Mucosa of stomach (tissue), 1 donor: ENCODE results near the gene TSPEAR.
"Not testable (repeated sequence)": the region's sequence is repeated elsewhere in the genome, so short reads cannot be mapped to it uniquely, and the experiment has no call there.

Experiments
- H3K27me3 ChIP-seq: one replicate; pipeline ENCODE4 v1.7.0; 2013; ENCODE audit warnings: mild to moderate bottlenecking, low read length; ENCODE audit not compliant: control insufficient read depth, insufficient read depth
- H3K36me3 ChIP-seq: one replicate; pipeline ENCODE4 v1.7.0; 2013; ENCODE audit warnings: low read length; ENCODE audit not compliant: control insufficient read depth, insufficient read depth
- H3K4me1 ChIP-seq: one replicate; pipeline ENCODE4 v1.7.0; 2013; ENCODE audit warnings: mild to moderate bottlenecking, low read length; ENCODE audit not compliant: control insufficient read depth, insufficient read depth
- H3K4me3 ChIP-seq: one replicate; pipeline ENCODE4 v1.7.0; 2013; ENCODE audit warnings: low read length
- H3K9ac ChIP-seq: one replicate; pipeline ENCODE4 v1.7.0; 2013; ENCODE audit warnings: mild to moderate bottlenecking, low read length, moderate library complexity
- H3K9me3 ChIP-seq: one replicate; pipeline ENCODE4 v1.7.0; 2013; ENCODE audit warnings: mild to moderate bottlenecking, low read length, moderate library complexity; ENCODE audit not compliant: control insufficient read depth
- donor health status: Pancreatic carcinoma.

TSPEAR gene

GRCh38 chr21:44609193-44609592 is 102.2 kb downstream of the TSPEAR start:
- H3K4me1 ChIP-seq: no peaks in the 10 kb centered on the region
- H3K9me3 ChIP-seq: no peaks in the 10 kb centered on the region
- no peak overlapping the region for H3K4me3 ChIP-seq
- no peak overlapping the region for H3K9ac ChIP-seq
- H3K27me3 ChIP-seq: no peaks in the 10 kb centered on the region
- H3K36me3 ChIP-seq: no peaks in the 10 kb centered on the region

DNA sequence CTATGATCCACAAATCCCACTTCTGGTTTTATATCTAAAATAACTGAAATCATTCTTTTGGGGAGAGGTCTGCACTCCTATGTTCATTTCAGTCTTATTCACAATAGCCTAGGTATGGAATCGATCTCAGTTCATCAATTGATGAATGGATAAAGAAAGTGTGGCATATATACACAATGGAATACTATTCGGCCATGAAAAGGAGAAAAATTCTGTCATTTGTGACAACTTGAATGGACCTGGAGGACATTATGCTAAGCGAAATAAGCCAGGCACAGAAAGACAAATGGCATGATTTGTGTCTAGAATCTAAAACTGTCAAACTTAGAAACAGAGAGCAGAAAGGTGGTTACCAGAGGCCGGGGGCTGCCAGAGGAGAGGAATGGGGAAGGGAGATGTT is 104.9 kb downstream of the TSPEAR start:
- Histone ChIP-seq H3K9ac (no peak overlapping the region), H3K27me3 (peaks cover 3% of the 10 kb centered on the region), H3K9me3 (no peaks in the 10 kb centered on the region), H3K4me1 (no peaks in the 10 kb centered on the region), H3K36me3 (no peaks in the 10 kb centered on the region), H3K4me3 (no peak overlapping the region)

GRCh38 chr21:44603911-44604310 is 107.5 kb downstream of the TSPEAR start:
- Histone ChIP-seq H3K9ac (no peak overlapping the region), H3K9me3 (no peaks in the 10 kb centered on the region), H3K36me3 (no peaks in the 10 kb centered on the region), H3K4me1 (no peaks in the 10 kb centered on the region), H3K4me3 (no peak overlapping the region), H3K27me3 (peaks cover 3% of the 10 kb centered on the region)

DNA sequence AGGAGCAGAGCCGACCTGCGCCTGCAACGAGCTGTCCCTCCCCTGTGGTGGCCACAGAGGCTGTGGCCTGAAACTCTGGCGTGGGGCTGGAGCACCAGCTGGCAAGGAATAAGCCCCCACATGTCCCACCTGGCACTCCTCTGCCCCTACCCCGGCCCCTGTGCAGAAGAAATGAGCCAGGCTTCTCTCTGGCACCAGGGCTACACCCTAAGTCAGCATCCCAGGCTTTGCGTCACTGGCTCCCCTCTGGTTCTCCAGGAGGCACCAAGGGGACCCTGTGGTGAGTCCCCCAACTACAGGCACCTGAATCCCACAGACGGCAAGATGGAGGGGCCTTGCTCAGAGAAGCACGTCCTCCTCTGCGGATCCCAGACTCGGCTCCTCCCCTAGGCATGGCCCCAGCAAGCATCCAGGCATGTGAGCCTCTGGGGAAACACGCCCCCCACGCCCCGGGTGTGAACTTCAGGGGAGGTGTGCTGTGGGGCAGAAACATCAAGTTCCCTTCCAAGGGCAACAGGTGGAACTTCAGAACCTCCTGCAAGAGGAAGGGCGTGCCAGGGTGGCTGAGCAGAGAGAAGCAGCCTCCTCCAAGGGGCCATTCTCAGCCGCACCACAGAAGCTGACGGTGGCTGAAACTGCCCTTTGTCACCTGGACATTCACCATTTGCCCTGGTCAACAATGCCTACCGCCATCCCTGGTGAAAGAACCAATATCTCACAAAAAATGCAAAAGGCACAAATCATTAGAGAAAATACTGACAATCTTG is 108.1 kb downstream of the TSPEAR start:
- Histone ChIP-seq H3K4me1 (no peaks in the 10 kb centered on the region), H3K9ac (no peak overlapping the region), H3K9me3 (no peaks in the 10 kb centered on the region), H3K27me3 (peaks cover 3% of the 10 kb centered on the region), H3K36me3 (no peaks in the 10 kb centered on the region), H3K4me3 (no peak overlapping the region)

DNA sequence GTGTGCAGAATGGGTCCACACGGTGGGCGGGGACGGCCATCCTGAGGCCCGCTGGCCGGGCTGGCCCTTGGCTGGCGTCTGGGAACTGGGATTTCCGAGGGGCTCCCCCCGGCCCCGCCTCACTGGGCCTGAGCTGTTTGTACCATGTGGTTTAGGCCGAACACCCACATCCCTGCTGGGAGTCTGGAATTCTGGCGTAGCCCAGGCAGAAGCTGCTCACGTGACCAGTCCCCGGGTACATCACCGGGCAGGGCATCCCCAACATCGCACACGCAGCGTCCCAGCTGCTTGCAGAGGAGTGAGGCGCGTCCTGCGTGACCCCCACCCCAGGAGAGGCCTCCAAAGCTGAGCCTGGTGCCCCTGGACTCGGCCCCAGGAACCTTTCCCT is 108.9 kb downstream of the TSPEAR start:
- Histone ChIP-seq H3K9ac (no peak overlapping the region), H3K4me3 (no peak overlapping the region), H3K4me1 (no peaks in the 10 kb centered on the region), H3K36me3 (no peaks in the 10 kb centered on the region), H3K27me3 (peaks cover 3% of the 10 kb centered on the region), H3K9me3 (no peaks in the 10 kb centered on the region)

DNA sequence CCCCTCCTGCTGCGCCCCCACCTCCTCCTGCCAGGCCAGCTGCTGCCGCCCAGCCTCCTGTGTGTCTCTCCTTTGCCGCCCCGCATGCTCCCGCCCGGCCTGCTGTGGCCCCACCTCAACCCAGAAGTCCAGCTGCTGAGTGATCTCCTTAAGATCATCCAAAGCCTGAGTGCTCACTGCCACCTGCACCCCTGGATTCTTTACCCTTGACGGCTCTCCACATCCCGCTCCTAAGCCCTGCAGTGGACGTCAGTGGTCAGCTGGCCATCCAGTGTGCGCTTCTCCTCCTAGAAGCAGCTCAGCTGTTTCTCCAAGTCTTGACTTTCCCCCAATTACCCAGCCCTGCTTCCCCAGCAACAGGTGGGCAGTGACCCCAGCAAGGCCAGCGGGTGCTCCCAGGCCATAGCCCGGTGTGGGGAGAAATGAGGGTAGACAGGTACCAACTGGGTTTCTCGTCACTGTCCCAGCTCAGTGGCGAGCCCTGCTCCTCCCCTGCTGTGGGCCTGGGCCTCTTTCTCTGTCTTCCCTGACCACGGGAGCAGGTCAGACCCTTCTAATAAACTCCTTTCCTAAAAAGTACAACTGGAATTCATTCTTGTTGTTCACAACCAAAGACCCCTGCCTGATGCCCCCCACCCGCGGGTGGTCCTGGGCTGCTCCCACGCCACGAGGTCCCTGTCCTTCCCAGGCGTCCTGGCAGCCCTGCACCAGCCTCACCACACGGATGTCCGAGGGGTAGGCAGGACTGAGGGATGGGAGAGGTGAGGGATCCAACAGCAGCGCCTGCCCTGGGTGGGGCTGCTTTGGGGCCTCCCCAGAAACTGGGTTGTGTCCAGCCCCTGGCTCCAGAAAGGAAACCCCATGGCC is 109.5 kb downstream of the TSPEAR start:
- H3K36me3 ChIP-seq: no peaks in the 10 kb centered on the region
- no peaks in the 10 kb centered on the region for H3K4me1 ChIP-seq
- no peaks in the 10 kb centered on the region for H3K9me3 ChIP-seq
- H3K27me3 ChIP-seq: peaks cover 3% of the 10 kb centered on the region
- no peak overlapping the region for H3K9ac ChIP-seq
- no peak overlapping the region for H3K4me3 ChIP-seq

- not testable (repeated sequence) for H3K4me1 ChIP-seq, H3K36me3 ChIP-seq, H3K9me3 ChIP-seq, H3K9ac ChIP-seq, H3K27me3 ChIP-seq, H3K4me3 ChIP-seq
Observed at GRCh38 chr21:44601091-44601490, 110.3 kb downstream of the TSPEAR start.

- not testable (repeated sequence) for H3K36me3 ChIP-seq, H3K4me3 ChIP-seq, H3K9me3 ChIP-seq, H3K4me1 ChIP-seq, H3K27me3 ChIP-seq, H3K9ac ChIP-seq
Observed at GRCh38 chr21:44600118-44600978, 111.0 kb downstream of the TSPEAR start, which contains the start of gene KRTAP10-7. TSS of gene KRTAP10-7 (plus strand) at chr21:44600597. CDS start at chr21:44600622, 25 bp downstream.

DNA sequence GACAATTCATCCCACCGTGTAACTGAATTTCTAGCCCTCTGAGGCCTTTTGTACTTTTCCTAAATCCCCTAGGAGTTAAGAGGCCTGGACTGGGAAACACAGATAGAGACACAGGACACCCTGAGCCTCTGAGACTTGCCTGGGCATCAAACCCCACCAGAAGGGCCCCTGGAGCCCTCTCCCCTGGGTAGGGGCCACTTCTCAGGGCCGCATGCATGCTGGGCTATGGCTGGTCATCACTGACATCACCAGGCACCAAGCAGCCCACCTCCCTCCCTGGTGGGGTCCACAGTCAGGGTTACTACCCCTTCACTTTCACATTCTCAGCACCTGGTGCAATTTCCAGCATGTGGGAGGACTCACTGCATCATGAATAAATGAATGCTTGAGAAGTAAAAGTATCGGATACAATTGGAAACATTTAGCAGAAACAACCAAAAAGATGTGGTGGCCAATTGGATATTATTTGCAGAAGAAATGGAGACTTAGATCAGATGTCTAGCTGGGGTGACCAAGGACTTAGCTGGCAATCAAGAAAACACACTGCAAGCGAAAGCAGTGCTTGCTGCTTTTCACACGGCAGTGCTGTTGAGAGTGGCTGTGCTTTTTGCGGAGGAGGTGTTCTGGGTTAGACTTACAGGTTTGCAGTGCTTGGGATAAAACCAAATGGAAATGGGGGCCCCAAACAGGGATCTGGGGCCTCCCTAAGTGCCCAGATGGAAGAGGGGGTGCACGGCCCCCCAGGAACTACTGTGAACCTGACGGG is 111.9 kb downstream of the TSPEAR start:
- no peak overlapping the region for H3K9ac ChIP-seq
- H3K4me3 ChIP-seq: no peak overlapping the region
- no peaks in the 10 kb centered on the region for H3K36me3 ChIP-seq
- peaks cover 3% of the 10 kb centered on the region for H3K27me3 ChIP-seq
- no peaks in the 10 kb centered on the region for H3K9me3 ChIP-seq
- H3K4me1 ChIP-seq: no peaks in the 10 kb centered on the region

GRCh38 chr21:44598061-44598460 is 113.3 kb downstream of the TSPEAR start:
- no peaks in the 10 kb centered on the region for H3K4me1 ChIP-seq
- H3K36me3 ChIP-seq: no peaks in the 10 kb centered on the region
- no peaks in the 10 kb centered on the region for H3K9me3 ChIP-seq
- H3K9ac ChIP-seq: no peak overlapping the region
- no peak overlapping the region for H3K4me3 ChIP-seq
- H3K27me3 ChIP-seq: peaks cover 7% of the 10 kb centered on the region

DNA sequence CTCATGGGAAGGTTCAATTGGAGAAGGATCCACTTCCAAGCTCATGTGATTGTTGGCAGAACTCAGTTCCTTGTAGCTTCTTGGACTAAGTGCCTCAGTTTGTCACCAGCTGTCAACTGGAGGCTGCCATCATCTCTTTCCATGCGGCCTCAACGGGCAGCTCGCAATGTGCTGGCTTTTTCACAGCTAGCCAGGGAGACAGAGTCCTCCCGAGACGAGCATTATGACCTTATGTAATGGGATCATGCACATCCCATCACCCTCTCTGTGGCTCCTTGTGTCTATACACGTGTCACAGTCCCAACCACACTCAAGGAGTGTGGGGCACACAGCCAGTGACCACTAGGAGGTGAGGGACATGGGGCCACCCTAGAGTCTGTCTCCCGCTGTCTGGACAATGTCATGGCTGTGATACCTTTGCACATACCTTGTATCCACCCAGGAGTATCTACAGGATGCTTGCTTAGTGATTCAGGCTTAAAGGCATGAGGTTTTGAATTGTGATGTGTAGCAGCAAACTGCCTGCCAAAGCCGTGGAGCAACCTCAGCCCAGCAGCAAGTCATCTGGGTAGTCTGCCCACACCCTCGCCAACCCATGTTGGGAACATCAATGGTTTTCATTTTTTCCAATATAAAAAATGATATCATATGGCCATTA is 115.2 kb downstream of the TSPEAR start:
- Histone ChIP-seq H3K9ac (no peak overlapping the region), H3K9me3 (no peaks in the 10 kb centered on the region), H3K4me3 (no peak overlapping the region), H3K27me3 (peaks cover 11% of the 10 kb centered on the region), H3K36me3 (no peaks in the 10 kb centered on the region), H3K4me1 (no peaks in the 10 kb centered on the region)
